HUES48 (cell line): ENCODE data around the gene ETNK1.

ENCODE experiments used
- H3K27ac ChIP-seq: one replicate; pipeline ENCODE4 v1.7.0; 2013; ENCODE audit warnings: low read depth, low read length, inconsistent platforms
- H3K27me3 ChIP-seq: 2 replicates; pipeline ENCODE4 v1.6.1; 2013; ENCODE audit warnings: mild to moderate bottlenecking, low read length; ENCODE audit not compliant: control insufficient read depth, insufficient read depth
- H3K36me3 ChIP-seq: 2 replicates; pipeline ENCODE4 v1.6.1; 2013; ENCODE audit warnings: low read length; ENCODE audit not compliant: control insufficient read depth, insufficient read depth
- H3K4me1 ChIP-seq: 2 replicates; pipeline ENCODE4 v1.6.1; 2013; ENCODE audit warnings: mild to moderate bottlenecking, low read length; ENCODE audit not compliant: control insufficient read depth, insufficient read depth
- H3K4me3 ChIP-seq: 2 replicates; pipeline ENCODE4 v1.5.1; 2013; ENCODE audit warnings: mild to moderate bottlenecking, low read depth, low read length
- H3K9ac ChIP-seq: 2 replicates; pipeline ENCODE4 v1.6.1; 2013; ENCODE audit warnings: mild to moderate bottlenecking, low read depth, low read length, moderate library complexity
- H3K9me3 ChIP-seq: 2 replicates; pipeline ENCODE4 v1.6.1; 2013; ENCODE audit warnings: low read length; ENCODE audit not compliant: control insufficient read depth, insufficient read depth

ETNK1 gene

GRCh38 chr12:22662356-22662755 is 37.4 kb downstream of the ETNK1 start:
- Histone ChIP-seq H3K36me3 (peaks cover 63% of the 10 kb centered on the region), H3K9me3 (no peaks in the 10 kb centered on the region), H3K9ac (no peak overlapping the region), H3K27me3 (no peaks in the 10 kb centered on the region), H3K27ac (no peak overlapping the region), H3K4me3 (no peak overlapping the region), H3K4me1 (no peaks in the 10 kb centered on the region)

GRCh38 chr12:22665476-22665875 is 40.5 kb downstream of the ETNK1 start:
- no peaks in the 10 kb centered on the region for H3K4me1 ChIP-seq
- no peak overlapping the region for H3K9ac ChIP-seq
- H3K27me3 ChIP-seq: no peaks in the 10 kb centered on the region
- no peaks in the 10 kb centered on the region for H3K9me3 ChIP-seq
- peaks cover 65% of the 10 kb centered on the region for H3K36me3 ChIP-seq
- H3K27ac ChIP-seq: no peak overlapping the region
- no peak overlapping the region for H3K4me3 ChIP-seq

GRCh38 chr12:22667122-22667521 is 42.2 kb downstream of the ETNK1 start:
- H3K9ac ChIP-seq: no peak overlapping the region
- no peaks in the 10 kb centered on the region for H3K4me1 ChIP-seq
- no peaks in the 10 kb centered on the region for H3K27me3 ChIP-seq
- H3K27ac ChIP-seq: no peak overlapping the region
- no peaks in the 10 kb centered on the region for H3K9me3 ChIP-seq
- peaks cover 66% of the 10 kb centered on the region for H3K36me3 ChIP-seq
- H3K4me3 ChIP-seq: no peak overlapping the region

GRCh38 chr12:22668441-22668840 is 43.5 kb downstream of the ETNK1 start:
- H3K9me3 ChIP-seq: no peaks in the 10 kb centered on the region
- H3K27ac ChIP-seq: no peak overlapping the region
- H3K36me3 ChIP-seq: peaks cover 69% of the 10 kb centered on the region
- H3K27me3 ChIP-seq: no peaks in the 10 kb centered on the region
- no peak overlapping the region for H3K4me3 ChIP-seq
- no peaks in the 10 kb centered on the region for H3K4me1 ChIP-seq
- no peak overlapping the region for H3K9ac ChIP-seq

- no peaks in the 10 kb centered on the region for H3K4me1 ChIP-seq
- no peak overlapping the region for H3K9ac ChIP-seq
- no peaks in the 10 kb centered on the region for H3K9me3 ChIP-seq
- H3K36me3 ChIP-seq: peaks cover 72% of the 10 kb centered on the region
- no peaks in the 10 kb centered on the region for H3K27me3 ChIP-seq
- no peak overlapping the region for H3K4me3 ChIP-seq
- no peak overlapping the region for H3K27ac ChIP-seq
These were observed 45.8 kb downstream of the ETNK1 start for GRCh38 chr12:22670762-22671161.

- no peak overlapping the region for H3K27ac ChIP-seq
- peaks cover 60% of the 10 kb centered on the region for H3K36me3 ChIP-seq
- H3K9ac ChIP-seq: no peak overlapping the region
- no peaks in the 10 kb centered on the region for H3K9me3 ChIP-seq
- no peaks in the 10 kb centered on the region for H3K4me1 ChIP-seq
- no peaks in the 10 kb centered on the region for H3K27me3 ChIP-seq
- no peak overlapping the region for H3K4me3 ChIP-seq
These were observed 48.0 kb downstream of the ETNK1 start for GRCh38 chr12:22672951-22673350.

- no peaks in the 10 kb centered on the region for H3K9me3 ChIP-seq
- H3K27ac ChIP-seq: no peak overlapping the region
- no peak overlapping the region for H3K4me3 ChIP-seq
- H3K27me3 ChIP-seq: no peaks in the 10 kb centered on the region
- H3K9ac ChIP-seq: no peak overlapping the region
- H3K36me3 ChIP-seq: peaks cover 66% of the 10 kb centered on the region
- H3K4me1 ChIP-seq: no peaks in the 10 kb centered on the region
These were observed 53.0 kb downstream of the ETNK1 start for GRCh38 chr12:22677781-22678574.

GRCh38 chr12:22682663-22683062 is 57.7 kb downstream of the ETNK1 start:
- Histone ChIP-seq H3K27ac (no peak overlapping the region), H3K9me3 (no peaks in the 10 kb centered on the region), H3K9ac (no peak overlapping the region), H3K4me3 (no peak overlapping the region), H3K27me3 (no peaks in the 10 kb centered on the region), H3K4me1 (no peaks in the 10 kb centered on the region), H3K36me3 (peaks cover 60% of the 10 kb centered on the region)

- H3K4me1 ChIP-seq: no peaks in the 10 kb centered on the region
- no peak overlapping the region for H3K4me3 ChIP-seq
- no peak overlapping the region for H3K27ac ChIP-seq
- H3K36me3 ChIP-seq: peaks cover 57% of the 10 kb centered on the region
- no peaks in the 10 kb centered on the region for H3K27me3 ChIP-seq
- no peaks in the 10 kb centered on the region for H3K9me3 ChIP-seq
- no peak overlapping the region for H3K9ac ChIP-seq
These were observed 58.2 kb downstream of the ETNK1 start for GRCh38 chr12:22683131-22683530.

GRCh38 chr12:22684140-22685118 is 59.5 kb downstream of the ETNK1 start:
- Histone ChIP-seq H3K4me1 (no peaks in the 10 kb centered on the region), H3K9ac (no peak overlapping the region), H3K27ac (no peak overlapping the region), H3K27me3 (no peaks in the 10 kb centered on the region), H3K36me3 (peaks cover 48% of the 10 kb centered on the region), H3K4me3 (no peak overlapping the region), H3K9me3 (no peaks in the 10 kb centered on the region)

GRCh38 chr12:22686193-22686592 is 61.2 kb downstream of the ETNK1 start:
- Histone ChIP-seq H3K27me3 (no peaks in the 10 kb centered on the region), H3K4me1 (no peaks in the 10 kb centered on the region), H3K36me3 (peaks cover 33% of the 10 kb centered on the region), H3K9me3 (no peaks in the 10 kb centered on the region), H3K9ac (no peak overlapping the region), H3K27ac (no peak overlapping the region), H3K4me3 (no peak overlapping the region)
